CD1c-positive myeloid dendritic cell (primary cell): Measurements from ENCODE around the gene MID1.

Experiments
- DNase-seq: peaks from one replicate; pipeline ENCODE4 v3.0.0-alpha.2; 2016; ENCODE audit errors: extremely low spot score

The MID1 gene

GRCh38 chrX:10433296-10433965 lies 187.0 kb downstream of the MID1 start:
- DNase-seq: no peak

DNA sequence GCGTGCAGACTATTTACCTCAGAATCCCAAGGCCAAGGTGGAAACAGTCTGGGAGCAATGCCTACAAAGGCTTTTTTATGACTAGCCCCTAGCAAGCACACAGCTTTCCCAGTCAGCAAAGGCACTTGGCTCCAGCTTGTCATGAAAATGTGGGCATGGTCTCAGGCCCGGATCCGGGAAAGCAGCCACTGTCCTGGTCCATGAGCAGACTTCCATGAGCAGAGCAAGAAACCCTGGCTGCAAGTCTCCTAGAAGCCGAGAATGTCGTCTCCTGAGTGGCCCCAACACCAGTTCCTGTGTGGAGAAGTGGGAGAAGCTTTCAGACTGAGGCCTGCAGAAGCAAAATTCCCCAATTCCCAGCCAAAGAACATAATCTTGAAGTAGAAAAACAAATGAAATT lies 190.5 kb downstream of the MID1 start:
- DNase-seq: no peak

GRCh38 chrX:10427249-10427648 lies 193.1 kb downstream of the MID1 start:
- no peak for DNase-seq

DNA sequence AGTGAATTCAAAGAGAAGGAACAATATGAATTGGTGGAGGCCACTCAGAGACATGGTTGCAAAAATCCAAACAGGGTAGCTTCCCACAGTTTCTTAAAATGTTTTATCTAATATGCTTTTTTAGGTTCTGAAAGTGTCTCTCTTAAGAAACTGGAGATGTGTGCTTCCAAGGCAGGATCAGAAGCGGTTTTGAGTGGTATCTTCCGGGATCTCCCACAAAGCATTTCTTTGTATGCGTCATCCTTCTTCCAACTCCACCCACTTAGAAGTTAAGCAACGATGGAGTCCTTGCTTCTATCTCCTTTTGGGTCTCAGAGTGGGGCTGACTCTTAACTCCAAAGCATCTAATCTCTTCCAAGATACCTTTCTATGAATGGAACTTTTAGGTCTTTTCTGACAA lies 196.7 kb downstream of the MID1 start:
- DNase-seq: no peak

DNA sequence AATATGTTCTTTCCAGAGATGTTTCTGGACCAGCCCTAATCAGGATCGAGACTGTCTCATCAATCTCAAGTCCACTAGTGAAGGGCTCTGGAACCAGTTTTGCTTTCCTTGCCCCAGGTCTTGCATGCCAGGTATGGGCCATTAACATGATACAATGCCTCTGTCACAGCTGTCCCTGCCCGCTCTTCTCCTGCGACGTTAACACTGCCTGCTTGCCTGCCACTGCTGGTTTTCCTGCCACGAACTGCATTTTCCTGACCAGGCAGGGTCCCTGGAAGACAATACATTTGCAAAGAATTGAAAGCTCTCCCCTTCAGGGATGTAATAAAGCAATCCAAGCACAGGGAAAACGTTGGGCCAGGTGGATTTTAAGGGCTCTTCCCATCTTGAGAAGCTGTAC lies 200.3 kb downstream of the MID1 start:
- DNase-seq: no peak

GRCh38 chrX:10416424-10416823 lies 204.0 kb downstream of the MID1 start:
- no peak for DNase-seq

- no peak for DNase-seq
Observed at GRCh38 chrX:10415306-10416001, 204.9 kb downstream of the MID1 start.

GRCh38 chrX:10414862-10415261 lies 205.5 kb downstream of the MID1 start:
- DNase-seq: no peak

GRCh38 chrX:10414156-10414824 lies 206.1 kb downstream of the MID1 start:
- no peak for DNase-seq

DNA sequence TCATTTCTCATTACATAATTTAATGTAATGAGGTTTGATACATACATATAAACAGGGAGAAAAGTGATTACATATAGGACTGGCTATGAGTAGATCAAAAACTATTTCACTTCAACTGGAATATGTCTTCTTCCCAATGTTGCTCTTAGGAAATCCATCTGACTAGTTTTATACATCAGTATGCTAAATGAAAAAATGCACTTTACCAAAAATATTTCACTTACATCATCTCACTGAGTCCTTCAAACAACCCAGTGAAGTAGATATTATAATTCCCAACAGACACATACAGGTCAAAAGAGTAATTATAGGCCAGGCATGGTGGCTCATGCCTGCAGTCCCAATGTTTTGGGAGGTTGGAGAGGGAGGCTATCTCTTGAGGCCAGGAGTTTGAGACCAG lies 215.9 kb downstream of the MID1 start:
- no peak for DNase-seq

- DNase-seq: no peak
Observed at GRCh38 chrX:10401239-10401638, 219.1 kb downstream of the MID1 start.

- no peak for DNase-seq
Observed at GRCh38 chrX:10399043-10399741, 221.2 kb downstream of the MID1 start.

GRCh38 chrX:10398215-10398614 lies 222.2 kb downstream of the MID1 start:
- DNase-seq: no peak

DNA sequence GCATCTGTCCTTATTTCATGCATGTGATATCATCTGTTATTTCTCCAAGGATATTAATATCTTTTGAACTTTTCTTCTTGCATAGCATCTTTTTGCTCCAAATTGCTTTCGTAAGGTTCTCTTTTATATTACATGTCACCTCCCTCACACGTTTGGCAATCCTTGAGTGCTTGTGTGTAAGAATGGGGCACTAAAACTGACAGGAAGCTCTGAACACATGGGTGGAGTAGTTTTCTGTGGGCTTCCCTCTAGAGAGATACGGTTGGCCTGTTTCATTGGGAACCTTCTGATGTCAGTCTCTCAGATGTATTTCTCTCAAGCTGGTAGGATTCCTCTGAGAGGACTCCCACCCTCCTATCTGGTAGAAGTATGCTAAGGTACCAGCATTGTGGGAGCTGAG lies 223.0 kb downstream of the MID1 start:
- no peak for DNase-seq

DNA sequence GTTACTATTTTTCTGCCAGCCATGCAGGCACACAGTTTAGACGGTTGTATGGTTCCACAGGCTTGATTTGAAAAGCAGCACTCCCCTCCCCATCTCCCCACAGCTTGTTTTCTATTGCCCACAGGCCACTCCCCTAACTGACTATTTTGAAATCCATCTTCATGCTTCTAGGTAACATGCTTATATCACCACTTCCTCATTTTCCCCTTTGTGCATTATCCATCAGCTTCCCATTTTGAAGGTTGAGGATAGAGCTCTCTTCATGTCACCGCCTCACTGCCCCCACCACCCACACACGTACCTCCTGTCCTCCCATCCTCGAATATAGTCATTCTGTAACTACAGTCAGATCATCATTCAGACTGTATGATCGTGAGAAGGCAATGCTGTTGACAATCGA lies 224.7 kb downstream of the MID1 start:
- DNase-seq: peak; percentile 19
